IPS-18a (cell line): ENCODE results near the gene ODC1.

ENCODE experiments used
- H3K27ac ChIP-seq: one replicate; pipeline ENCODE4 v1.5.1; 2013; ENCODE audit warnings: low read length
- H3K27me3 ChIP-seq: one replicate; pipeline ENCODE4 v1.6.1; 2013; ENCODE audit warnings: mild to moderate bottlenecking, low read length; ENCODE audit not compliant: control insufficient read depth, insufficient read depth
- H3K36me3 ChIP-seq: one replicate; pipeline ENCODE4 v1.6.1; 2013; ENCODE audit warnings: low read depth, low read length; ENCODE audit not compliant: control insufficient read depth
- H3K4me1 ChIP-seq: one replicate; pipeline ENCODE4 v1.6.1; 2013; ENCODE audit warnings: low read depth, low read length; ENCODE audit not compliant: control insufficient read depth
- H3K4me3 ChIP-seq: one replicate; pipeline ENCODE4 v1.5.1; 2013; ENCODE audit warnings: low read length
- H3K9ac ChIP-seq: one replicate; pipeline ENCODE4 v1.6.1; 2013; ENCODE audit warnings: mild to moderate bottlenecking, low read length, moderate library complexity
- H3K9me3 ChIP-seq: one replicate; pipeline ENCODE4 v1.6.1; 2013; ENCODE audit warnings: low read depth, low read length; ENCODE audit not compliant: control insufficient read depth

The ODC1 gene

DNA sequence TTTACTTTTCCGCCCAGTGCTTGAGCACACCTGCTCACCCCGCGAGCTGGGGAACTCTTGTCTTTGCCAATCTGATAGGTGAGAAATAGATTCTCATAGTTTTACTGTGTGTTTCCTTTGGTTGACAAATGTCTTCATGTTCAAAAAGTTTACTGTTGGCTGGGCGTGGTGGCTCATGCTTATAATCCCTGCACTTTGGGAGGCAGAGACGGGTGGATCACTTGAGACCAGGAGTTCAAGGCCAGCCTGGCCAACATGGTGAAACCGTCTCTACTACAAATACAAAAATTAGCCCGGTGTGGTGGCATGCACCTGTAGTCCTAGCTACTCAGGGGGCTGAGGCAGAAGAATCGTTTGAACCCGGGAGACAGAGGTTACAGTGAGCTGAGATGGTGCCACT is 10.3 kb downstream of the ODC1 start:
- Histone ChIP-seq H3K27ac (no peak overlapping the region), H3K4me1 (no peaks in the 10 kb centered on the region), H3K9ac (no peak overlapping the region), H3K36me3 (peaks cover 34% of the 10 kb centered on the region), H3K4me3 (no peak overlapping the region), H3K9me3 (no peaks in the 10 kb centered on the region), H3K27me3 (no peaks in the 10 kb centered on the region)

DNA sequence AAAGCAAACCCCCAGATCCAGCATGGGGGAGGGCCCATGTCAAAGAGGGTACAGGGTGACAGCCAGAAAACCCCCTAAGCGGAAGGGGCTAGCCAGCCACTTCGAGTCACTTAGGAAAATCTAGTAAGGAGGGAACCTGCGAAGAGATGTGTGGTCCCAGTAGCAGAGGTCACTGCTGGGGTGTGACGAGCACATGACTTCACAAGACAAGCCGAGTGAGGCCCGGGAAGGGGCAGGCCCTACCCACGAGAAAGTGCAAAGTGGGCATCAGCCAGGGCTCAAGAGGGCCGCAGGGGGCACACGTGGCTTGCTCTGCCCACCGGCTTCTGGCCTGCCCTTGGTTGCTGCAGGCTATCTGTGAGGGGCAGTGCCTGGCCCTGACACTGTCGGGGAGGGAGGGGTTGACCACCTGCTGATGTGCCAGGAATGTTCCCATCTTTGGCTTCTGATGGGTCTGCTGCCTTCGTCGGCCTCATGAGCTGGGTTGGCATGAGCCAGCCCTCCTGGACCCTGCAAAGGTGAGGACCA is 11.5 kb downstream of the ODC1 start:
- Histone ChIP-seq H3K27ac (no peak overlapping the region), H3K4me3 (no peak overlapping the region), H3K4me1 (no peaks in the 10 kb centered on the region), H3K9me3 (no peaks in the 10 kb centered on the region), H3K36me3 (peaks cover 22% of the 10 kb centered on the region), H3K27me3 (peaks cover 5% of the 10 kb centered on the region), H3K9ac (no peak overlapping the region)

DNA sequence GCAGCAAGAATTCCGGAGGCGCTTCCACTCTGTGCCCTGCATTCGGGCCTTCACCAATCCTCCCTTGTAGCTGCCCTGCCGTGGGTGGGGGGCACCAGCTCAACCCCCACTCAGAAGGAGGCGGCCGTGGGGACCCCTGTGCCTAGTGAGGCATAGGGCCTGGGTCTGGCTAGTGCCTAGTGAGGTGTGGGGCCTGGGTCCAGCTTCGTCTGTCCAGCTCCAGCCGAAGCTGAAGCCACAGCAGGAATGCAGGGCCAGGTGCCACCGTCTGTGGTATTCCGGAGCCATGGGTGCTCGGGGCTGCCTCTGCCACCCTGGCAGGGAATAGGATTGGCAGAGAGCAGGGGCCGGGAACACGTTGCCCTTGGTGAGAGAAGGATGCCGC is 12.3 kb downstream of the ODC1 start:
- Histone ChIP-seq H3K27ac (no peak overlapping the region), H3K36me3 (peaks cover 14% of the 10 kb centered on the region), H3K4me3 (no peak overlapping the region), H3K27me3 (peaks cover 12% of the 10 kb centered on the region), H3K9me3 (no peaks in the 10 kb centered on the region), H3K4me1 (no peaks in the 10 kb centered on the region), H3K9ac (no peak overlapping the region)

DNA sequence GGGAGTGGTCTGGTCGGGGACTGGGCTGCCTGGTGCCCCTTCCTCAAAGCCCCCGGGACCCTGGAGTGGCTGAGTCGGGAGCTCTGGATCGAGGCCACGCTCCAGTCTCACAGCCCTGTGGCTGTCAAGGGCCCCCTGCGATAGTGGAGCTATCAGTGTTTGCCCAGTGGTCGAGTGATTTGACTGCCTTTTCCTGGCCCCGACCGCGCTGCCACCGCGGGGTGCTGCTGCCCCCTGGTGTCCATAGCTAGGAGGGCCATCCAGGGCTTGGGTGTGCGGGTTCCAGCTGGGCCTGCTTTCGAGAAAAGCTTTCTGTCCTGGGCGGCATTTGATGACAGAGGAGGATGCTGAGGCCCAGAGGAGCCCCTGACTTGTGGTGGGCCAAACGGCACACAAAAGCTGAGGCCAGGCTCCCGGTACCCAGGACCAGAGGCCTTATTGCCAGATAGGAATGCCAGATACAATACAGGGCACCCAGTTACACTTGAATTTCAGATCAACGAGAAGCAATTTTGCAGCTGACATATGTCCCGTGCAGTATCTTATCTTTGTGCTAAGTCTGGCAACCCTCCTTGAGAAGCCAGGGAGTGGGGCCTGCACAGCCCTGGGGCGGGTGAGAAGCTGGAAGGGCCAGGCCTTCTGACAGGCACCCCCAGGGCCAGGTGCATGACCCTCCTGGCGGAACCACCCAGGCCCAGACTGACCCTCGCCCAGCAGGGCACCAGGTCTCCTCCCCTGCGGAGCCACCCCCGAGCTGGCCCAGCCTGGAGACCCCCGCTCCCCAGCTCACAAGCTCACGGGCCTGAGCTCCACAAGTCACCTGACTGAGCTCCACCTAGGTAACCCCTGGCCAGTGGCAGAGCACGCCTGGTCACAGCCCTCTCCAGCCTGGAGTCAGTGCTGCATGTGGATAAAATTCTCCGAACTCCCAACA is 13.0 kb downstream of the ODC1 start:
- Histone ChIP-seq H3K9ac (no peak overlapping the region), H3K9me3 (no peaks in the 10 kb centered on the region), H3K36me3 (peaks cover 7% of the 10 kb centered on the region), H3K4me1 (no peaks in the 10 kb centered on the region), H3K27me3 (peaks cover 12% of the 10 kb centered on the region), H3K4me3 (no peak overlapping the region), H3K27ac (no peak overlapping the region)

DNA sequence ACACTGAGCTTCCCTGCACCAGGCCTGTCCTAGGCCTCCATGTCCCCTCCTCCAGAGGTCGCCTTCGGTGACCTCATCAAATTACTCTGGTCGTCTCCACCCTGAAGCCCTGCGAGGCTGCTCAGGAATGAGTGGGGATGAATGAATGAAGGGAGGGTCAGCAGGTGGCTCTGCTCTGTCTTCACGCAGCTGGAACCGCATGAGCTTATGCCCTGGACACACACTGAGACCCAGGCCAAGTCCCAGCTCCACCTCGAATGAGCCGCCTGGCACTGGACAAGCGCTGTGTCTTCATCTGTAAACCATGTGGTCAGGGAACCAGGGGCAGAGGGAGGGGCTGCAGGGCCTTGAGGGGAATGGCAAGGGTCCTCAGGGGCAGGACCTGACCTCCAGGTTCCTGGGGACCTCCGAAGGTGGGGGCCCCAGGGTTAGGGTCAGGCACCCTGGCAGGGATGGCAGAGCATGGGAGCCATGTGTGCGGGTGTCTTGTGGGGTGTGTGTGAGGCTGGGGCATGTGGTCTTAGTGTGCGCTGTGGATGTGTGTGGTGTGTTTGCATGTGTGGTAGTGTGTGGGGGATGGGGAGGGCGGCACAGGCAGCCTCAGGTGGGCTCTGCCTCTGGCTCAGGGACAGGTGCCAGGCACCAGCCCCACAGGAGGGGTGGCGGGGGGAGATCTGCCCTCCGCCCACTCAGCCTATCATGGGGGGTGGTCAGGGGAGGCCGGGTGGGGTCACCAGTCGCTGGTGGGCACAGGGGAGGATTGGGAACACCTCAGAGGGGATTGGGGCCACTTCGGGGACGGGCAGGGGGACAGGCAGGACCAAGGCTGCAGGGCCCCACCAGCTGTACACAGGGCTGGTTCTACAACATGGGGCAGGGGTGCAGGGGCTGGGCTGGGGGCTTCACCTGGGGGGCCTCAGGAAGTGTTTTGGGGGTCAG is 13.9 kb downstream of the ODC1 start:
- Histone ChIP-seq H3K4me1 (no peaks in the 10 kb centered on the region), H3K9me3 (no peaks in the 10 kb centered on the region), H3K27ac (no peak overlapping the region)

DNA sequence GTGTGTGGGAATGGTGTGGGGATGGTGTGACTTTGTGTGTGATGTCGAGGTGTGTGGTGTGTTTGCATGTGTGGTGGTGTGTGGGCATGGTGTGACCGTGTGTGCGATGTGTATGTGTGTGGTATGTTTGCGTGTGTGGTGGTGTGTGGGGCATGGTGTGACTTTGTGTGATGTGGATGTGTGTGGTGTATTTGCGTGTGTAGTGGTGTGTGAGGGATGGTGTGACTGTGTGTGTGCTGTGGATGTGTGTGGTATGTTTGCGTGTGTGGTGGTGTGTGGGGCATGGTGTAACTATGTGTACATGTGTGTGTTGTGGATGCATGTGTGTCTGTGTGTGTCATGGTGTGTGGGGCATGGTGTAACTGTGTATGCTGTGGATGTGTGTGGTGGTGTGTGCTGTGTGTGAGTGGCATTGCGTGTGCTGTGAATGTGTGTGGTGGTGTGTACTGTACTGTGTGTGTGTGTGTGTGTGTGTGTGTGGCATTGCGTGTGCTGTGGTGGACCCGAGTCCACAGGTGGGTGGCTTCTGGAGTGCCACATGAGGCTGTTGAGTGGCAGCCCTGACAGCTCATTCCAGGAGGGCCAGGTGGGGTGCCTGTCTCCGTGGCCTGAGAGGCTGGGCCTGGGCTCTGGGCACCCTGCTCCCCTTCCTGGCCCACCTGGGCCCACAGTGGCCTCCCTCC is 14.7 kb downstream of the ODC1 start:
- Histone ChIP-seq H3K27me3 (peaks cover 12% of the 10 kb centered on the region), H3K27ac (no peak overlapping the region), H3K4me1 (no peaks in the 10 kb centered on the region), H3K4me3 (no peak overlapping the region), H3K36me3 (no peaks in the 10 kb centered on the region), H3K9me3 (no peaks in the 10 kb centered on the region), H3K9ac (no peak overlapping the region)

More for the DNA sequence above, 13.9 kb downstream of the ODC1 start:
- Histone ChIP-seq H3K9ac (no peak overlapping the region), H3K36me3 (no peaks in the 10 kb centered on the region), H3K27me3 (peaks cover 12% of the 10 kb centered on the region), H3K4me3 (no peak overlapping the region)

GRCh38 chr2:10432311-10433181 is 15.6 kb downstream of the ODC1 start:
- Histone ChIP-seq H3K9me3 (no peaks in the 10 kb centered on the region), H3K9ac (no peak overlapping the region)

GRCh38 chr2:10431797-10432196 is 16.3 kb downstream of the ODC1 start:
- Histone ChIP-seq H3K27ac (no peak overlapping the region), H3K27me3 (peaks cover 12% of the 10 kb centered on the region), H3K36me3 (no peaks in the 10 kb centered on the region), H3K9ac (no peak overlapping the region), H3K9me3 (no peaks in the 10 kb centered on the region), H3K4me3 (peak overlapping the region; percentile 35), H3K4me1 (no peaks in the 10 kb centered on the region)

More at GRCh38 chr2:10432311-10433181, 15.6 kb downstream of the ODC1 start:
- no peaks in the 10 kb centered on the region for H3K36me3 ChIP-seq
- peaks cover 12% of the 10 kb centered on the region for H3K27me3 ChIP-seq
- H3K4me3 ChIP-seq: peak overlapping the region; percentile 35
- no peaks in the 10 kb centered on the region for H3K4me1 ChIP-seq
- H3K27ac ChIP-seq: no peak overlapping the region

DNA sequence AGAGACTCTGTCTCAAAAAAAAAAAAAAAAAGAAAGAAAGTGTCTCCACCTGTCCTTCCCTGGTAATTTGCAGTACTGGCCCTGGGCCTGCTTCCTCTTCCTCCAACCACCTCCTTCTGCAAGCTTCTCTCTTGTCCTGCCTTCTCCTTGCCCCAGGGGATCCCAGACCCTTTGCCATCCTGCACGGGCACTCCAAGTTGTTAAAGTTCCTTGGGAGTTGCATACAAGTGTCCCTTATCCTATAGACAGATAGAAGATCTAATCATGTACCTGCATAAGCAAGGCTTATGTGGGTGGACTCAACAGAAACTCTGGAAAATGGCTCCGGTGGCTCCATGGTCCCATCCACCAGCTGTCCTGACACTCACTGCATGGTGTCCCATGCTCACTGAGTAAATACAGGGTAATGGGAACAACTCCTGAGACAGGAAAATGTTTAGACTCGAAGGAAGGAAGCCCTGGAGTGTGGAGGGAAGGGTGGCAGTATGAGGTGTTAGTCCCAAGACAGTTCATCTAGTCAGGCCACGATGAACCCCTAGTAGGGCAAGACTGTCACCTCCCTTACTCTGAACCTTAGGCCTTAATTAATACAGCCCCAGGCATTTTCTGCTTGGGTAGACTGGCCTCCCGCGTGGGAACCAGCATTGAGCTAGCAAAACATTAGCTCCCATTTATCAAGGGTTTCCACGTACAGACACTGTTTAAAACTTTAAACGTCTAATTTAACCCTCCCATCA is 17.1 kb downstream of the ODC1 start:
- no peak overlapping the region for H3K27ac ChIP-seq
- H3K36me3 ChIP-seq: no peaks in the 10 kb centered on the region
- H3K9ac ChIP-seq: no peak overlapping the region
- no peaks in the 10 kb centered on the region for H3K4me1 ChIP-seq
- H3K4me3 ChIP-seq: no peak overlapping the region
- peaks cover 12% of the 10 kb centered on the region for H3K27me3 ChIP-seq
- H3K9me3 ChIP-seq: no peaks in the 10 kb centered on the region

- Histone ChIP-seq H3K27me3 (peaks cover 12% of the 10 kb centered on the region), H3K36me3 (no peaks in the 10 kb centered on the region), H3K9ac (no peak overlapping the region), H3K4me1 (no peaks in the 10 kb centered on the region), H3K9me3 (no peaks in the 10 kb centered on the region), H3K4me3 (no peak overlapping the region), H3K27ac (no peak overlapping the region)
These were observed 19.2 kb downstream of the ODC1 start for GRCh38 chr2:10428924-10429323.
